Stimulated activated CD4-positive, alpha-beta T cell treated with anti-CD3 and anti-CD28 coated beads, Interleukin-4, amount 100 ng/mL, for 1 hour (primary cell): Measurements from ENCODE around the gene TMEM119.

ENCODE experiments used
- DNase-seq: peaks from one replicate; pipeline ENCODE4 v3.0.0-alpha.2; 2020

TMEM119 gene

GRCh38 chr12:108597559-108598471, at the start of gene TMEM119:
Gene TMEM119 (minus strand): TSS chr12:108598084. CDS start chr12:108592383, 5,701 bp downstream.
- no peak for DNase-seq

GRCh38 chr12:108646600-108647579, 49.0 kb upstream of the TMEM119 start:
- no peak for DNase-seq

- DNase-seq: no peak
Observed at GRCh38 chr12:108645686-108646599, 48.1 kb upstream of the TMEM119 start.

GRCh38 chr12:108644811-108645120, 46.9 kb upstream of the TMEM119 start:
- no peak for DNase-seq

GRCh38 chr12:108643941-108644810, 46.3 kb upstream of the TMEM119 start:
- DNase-seq: no peak

GRCh38 chr12:108642899-108643654, 45.2 kb upstream of the TMEM119 start:
- DNase-seq: no peak

GRCh38 chr12:108642269-108642870, 44.5 kb upstream of the TMEM119 start:
- DNase-seq: no peak

- no peak for DNase-seq
Observed at GRCh38 chr12:108641446-108642268, 43.8 kb upstream of the TMEM119 start.

GRCh38 chr12:108640802-108641445, 43.0 kb upstream of the TMEM119 start:
- DNase-seq: no peak

- DNase-seq: no peak
Observed at GRCh38 chr12:108638997-108639822, 41.3 kb upstream of the TMEM119 start.

- DNase-seq: no peak
Observed at GRCh38 chr12:108638141-108638827, 40.4 kb upstream of the TMEM119 start.

GRCh38 chr12:108637222-108637971, 39.5 kb upstream of the TMEM119 start:
- no peak for DNase-seq

GRCh38 chr12:108635997-108636808, 38.3 kb upstream of the TMEM119 start:
- DNase-seq: no peak

GRCh38 chr12:108635201-108635996, 37.5 kb upstream of the TMEM119 start:
- DNase-seq: peak; percentile 28

GRCh38 chr12:108634341-108634751, 36.5 kb upstream of the TMEM119 start:
- DNase-seq: peak; percentile 41
